GM13976 (cell line): Measurements from ENCODE around the gene PTPRA.

Source experiments
- DNase-seq: peaks from one replicate; pipeline ENCODE4 v3.0.0; 2012; ENCODE audit warnings: low spot score
- CTCF ChIP-seq: IDR thresholded peaks from 2 replicates; pipeline ENCODE4 v1.5.1; 2012; ENCODE audit warnings: borderline replicate concordance, mild to moderate bottlenecking; ENCODE audit not compliant: insufficient read depth; ENCODE audit errors: extremely low read depth, missing control alignments, control extremely low read depth
- in situ Hi-C: fragments of 300-500 bp; cut with MboI; formaldehyde crosslinking; loops from one replicate; pipeline ENCODE4 v1.12.0; 2022; ENCODE audit warnings: low sequenced_read_pairs, mixed read lengths, inconsistent platforms; ENCODE audit not compliant: unreplicated experiment

The PTPRA gene

DNA sequence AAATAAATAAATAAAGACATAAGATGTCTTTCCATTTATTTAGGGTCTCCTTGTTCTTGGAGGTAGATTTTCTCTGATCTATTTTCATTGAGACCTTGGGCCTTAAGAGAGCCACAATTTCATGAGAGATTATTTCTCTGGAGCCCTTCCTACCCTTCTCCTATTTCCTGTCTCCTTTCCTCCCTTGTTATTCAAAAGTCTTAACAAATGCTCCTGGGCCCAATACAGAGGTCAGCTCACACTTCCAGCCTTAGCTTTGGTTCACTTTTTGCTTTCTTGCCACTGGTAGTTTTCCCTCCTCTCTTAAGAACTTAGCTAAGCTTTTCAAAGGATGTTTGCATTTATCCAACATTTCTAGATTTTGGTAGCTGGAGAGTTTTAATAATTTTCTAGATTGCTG, 44.0 kb downstream of the PTPRA start:
- TF ChIP-seq CTCF, result no peak
- in situ Hi-C loops, result no loop called here
- DNase-seq, result no peak

DNA sequence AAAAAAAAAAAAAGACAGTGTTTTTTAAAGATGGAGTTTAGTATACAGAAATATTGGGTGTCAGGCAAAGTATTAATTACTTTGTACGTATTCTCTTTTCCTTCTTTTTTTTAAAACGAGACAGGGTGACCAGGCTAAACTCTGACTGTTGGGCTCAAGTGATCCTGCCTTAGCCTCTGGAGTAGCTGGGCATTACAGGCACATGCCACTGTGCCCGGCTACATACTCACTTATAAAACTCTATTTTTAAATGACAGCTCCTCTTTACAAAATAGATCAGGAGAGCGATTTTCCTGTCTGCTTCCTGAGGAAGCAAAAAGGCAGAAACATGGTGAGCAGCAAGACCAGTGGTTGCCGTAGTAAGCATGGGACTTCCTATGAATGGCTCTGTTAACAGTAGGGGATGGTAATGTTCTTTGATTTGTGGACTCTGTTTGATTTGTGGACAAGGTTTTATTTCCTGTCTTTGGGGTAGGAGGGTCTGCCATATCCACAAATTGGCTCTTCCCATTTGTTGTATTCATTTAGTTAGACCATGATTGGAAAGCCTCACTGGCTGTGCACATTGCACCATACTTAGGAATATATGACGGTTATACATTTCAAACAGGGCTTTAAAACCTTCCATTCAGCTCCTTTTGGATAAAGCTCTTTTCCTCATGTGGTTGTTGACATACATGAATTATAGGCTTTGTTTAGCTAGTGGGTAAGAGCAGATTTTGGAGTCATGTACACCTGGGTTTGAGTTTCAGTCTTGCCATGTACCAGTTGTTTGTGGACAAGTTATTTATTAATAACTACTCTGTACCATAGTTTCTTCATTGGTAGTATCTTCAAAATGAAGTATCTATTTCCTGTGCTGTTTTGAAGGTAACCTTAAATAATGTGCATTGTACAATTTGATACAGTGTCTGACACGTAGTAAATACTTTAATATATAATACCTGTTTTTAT, 45.1 kb downstream of the PTPRA start:
- in situ Hi-C loops, result no loop called here
- TF ChIP-seq CTCF, result no peak
- no peak for DNase-seq

DNA sequence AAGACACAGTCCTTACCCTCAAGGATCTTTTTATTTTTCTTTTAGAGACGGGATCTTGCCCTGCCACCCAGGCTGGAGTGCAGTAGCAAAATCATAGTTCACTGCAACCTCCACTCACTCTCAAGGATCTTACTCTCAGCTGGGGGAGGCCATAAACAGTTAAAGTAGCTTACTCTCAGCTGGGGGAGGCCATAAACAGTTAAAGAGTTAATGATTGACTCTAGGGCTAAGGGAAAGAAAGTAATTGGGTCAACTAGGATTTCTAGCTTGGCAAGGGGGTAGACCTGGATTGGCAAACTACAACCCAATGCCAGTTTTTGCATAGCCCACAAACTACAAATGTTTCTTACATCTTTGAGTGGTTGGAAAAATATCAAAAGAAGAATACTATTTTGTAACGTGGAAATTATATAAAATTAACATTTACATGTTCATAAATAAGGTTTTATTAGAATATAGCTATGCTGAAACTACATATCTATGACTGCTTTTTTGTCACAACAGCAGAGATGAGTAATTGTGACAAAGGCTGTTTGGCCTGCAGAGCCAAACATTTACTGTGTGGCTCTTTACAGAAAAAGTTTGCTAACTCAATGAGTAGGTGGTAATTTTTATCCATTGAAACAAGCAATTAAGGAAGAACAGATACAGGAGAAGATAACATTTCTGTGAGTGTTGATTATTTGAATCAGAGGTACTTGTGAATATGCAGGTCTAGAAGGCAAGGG, 46.4 kb downstream of the PTPRA start:
- in situ Hi-C loops, result no loop called here
- no peak for TF ChIP-seq CTCF
- DNase-seq, result no peak

DNA sequence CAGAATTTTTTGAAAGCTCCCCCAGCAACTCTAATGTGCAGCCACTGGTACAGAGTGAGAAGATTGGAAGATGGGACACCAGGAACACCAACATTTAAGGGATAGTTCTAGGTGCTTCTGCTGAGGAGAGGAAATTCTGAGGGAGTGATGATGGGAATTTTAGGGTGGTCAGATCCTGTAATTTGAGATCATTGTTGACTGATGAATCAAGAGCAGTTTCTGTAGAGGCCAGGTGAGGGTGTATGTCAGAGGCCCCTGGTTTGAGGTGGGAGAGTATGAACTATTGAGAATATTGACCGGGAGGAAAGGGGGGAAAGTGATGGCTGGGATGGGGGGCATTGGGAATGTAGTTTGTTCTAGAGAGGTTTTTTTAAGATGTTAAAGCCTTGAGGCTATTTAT, 47.2 kb downstream of the PTPRA start:
- in situ Hi-C loops, result no loop called here
- no peak for TF ChIP-seq CTCF

DNA sequence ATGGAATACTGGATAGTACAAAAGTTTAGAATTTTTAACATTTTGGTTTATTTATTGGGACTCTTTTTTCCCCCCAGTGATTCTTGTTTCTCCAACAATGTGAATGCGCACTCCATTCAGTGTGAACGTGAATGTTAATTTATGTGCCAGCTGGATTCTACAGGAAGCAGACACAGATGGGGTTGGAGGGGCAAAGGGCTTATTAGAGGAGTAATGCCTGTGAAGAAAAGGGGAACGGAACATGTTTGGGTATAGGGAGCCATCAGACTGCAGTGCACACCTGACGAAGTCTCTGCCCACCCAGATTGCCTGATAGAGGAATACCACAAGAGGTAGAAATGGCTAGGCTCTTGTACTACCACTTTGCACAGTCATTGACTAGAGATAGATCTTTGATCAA, 48.2 kb downstream of the PTPRA start:
- in situ Hi-C loops, result no loop called here
- no peak for TF ChIP-seq CTCF

More for the DNA sequence above, 47.2 kb downstream of the PTPRA start:
- no peak for DNase-seq

GRCh38 chr20:2922957-2923356, 49.7 kb downstream of the PTPRA start:
- in situ Hi-C loops, result no loop called here
- no peak for TF ChIP-seq CTCF
- DNase-seq, result no peak

More for the DNA sequence above, 48.2 kb downstream of the PTPRA start:
- DNase-seq, result no peak
